CD4-positive, CD25-positive, alpha-beta regulatory T cell (primary cell): ENCODE measurements around the gene FSTL4. TPM values are rescaled to one million over a fixed set of nuclear protein-coding genes. Genes with fewer than 3 reads are reported as not detected.

ENCODE experiments used
- ATAC-seq, 2 donors: fragments of 150-1000 bp; cut with Tn5 transposase; one replicate each; pipeline ENCODE4 v1.10.0; 2021; ENCODE audit warnings: low read depth in 2 of 2, moderate number of reproducible peaks in 2 of 2, moderate library complexity in 1 of 2
- DNase-seq, 3 donors: peaks; one replicate each; pipeline versions ENCODE4 v3.0.0 to v3.0.0-alpha.2; 2012 to 2022; ENCODE audit warnings: mixed read lengths in 1 of 3
- H3K27ac ChIP-seq: one replicate; pipeline ENCODE4 v1.7.0; 2013; ENCODE audit warnings: mild to moderate bottlenecking, low read length; ENCODE audit not compliant: insufficient read depth, poor library complexity, severe bottlenecking
- H3K27me3 ChIP-seq: one replicate; pipeline ENCODE4 v1.7.0; 2013; ENCODE audit warnings: low read length; ENCODE audit not compliant: control insufficient read depth, insufficient read depth
- H3K36me3 ChIP-seq: one replicate; pipeline ENCODE4 v1.7.0; 2013; ENCODE audit warnings: mild to moderate bottlenecking, low read length, moderate library complexity; ENCODE audit not compliant: control insufficient read depth, insufficient read depth
- H3K4me1 ChIP-seq: 2 replicates; pipeline ENCODE4 v1.7.0; 2013; ENCODE audit warnings: mild to moderate bottlenecking, low read length; ENCODE audit not compliant: insufficient read depth, control insufficient read depth, poor library complexity, severe bottlenecking
- H3K4me3 ChIP-seq: one replicate; pipeline ENCODE4 v1.7.0; 2013; ENCODE audit warnings: low read depth, mild to moderate bottlenecking, low read length, moderate library complexity
- H3K9me3 ChIP-seq, 2 experiments: 1 replicate in 1 of 2; 2 replicates in 1 of 2; pipeline ENCODE4 v1.7.0; 2013; ENCODE audit warnings: low read length in 2 of 2, mild to moderate bottlenecking in 1 of 2, moderate library complexity in 1 of 2; ENCODE audit not compliant: control insufficient read depth in 2 of 2
- H3K27ac Mint-ChIP-seq, 3 donors: one replicate each; pipeline ENCODE4 v1.8.0; 2020 to 2022; ENCODE audit warnings: mild to moderate bottlenecking in 3 of 3, mixed read lengths in 3 of 3, moderate library complexity in 2 of 3
- H3K27me3 Mint-ChIP-seq: one replicate; pipeline ENCODE4 v1.8.0; 2022; ENCODE audit warnings: mild to moderate bottlenecking, mixed read lengths
- H3K36me3 Mint-ChIP-seq: one replicate; pipeline ENCODE4 v1.8.0; 2020; ENCODE audit warnings: mixed read lengths
- H3K4me1 Mint-ChIP-seq, 4 donors: one replicate each; pipeline ENCODE4 v1.8.0; 2020 to 2022; ENCODE audit warnings: mixed read lengths in 4 of 4, mild to moderate bottlenecking in 1 of 4
- H3K4me3 Mint-ChIP-seq, 4 donors: one replicate each; pipeline ENCODE4 v1.8.0; 2020 to 2022; ENCODE audit warnings: mild to moderate bottlenecking in 4 of 4, mixed read lengths in 4 of 4, moderate library complexity in 3 of 4
- H3K9me3 Mint-ChIP-seq, 7 donors: one replicate each; pipeline ENCODE4 v1.8.0; 2020 to 2022; ENCODE audit warnings: mixed read lengths in 7 of 7, mild to moderate bottlenecking in 3 of 7, moderate library complexity in 2 of 7
- polyA plus RNA-seq, 4 donors: library from polyadenylated mRNA; unstranded; fragments of 300-500 nt; fragmentation: Illumina TruSeq; gene quantifications; one replicate each; pipeline ENCODE4 v1.2.3, GENCODE V29; 2021
- total RNA-seq: library from RNA; stranded (reverse); gene quantifications from one replicate; pipeline ENCODE4 v1.2.3, GENCODE V29; 2022

The FSTL4 gene
- total and polyA plus RNA-seq, 5 donors from 2014 or later = 0.57 TPM; not detected in 4

DNA sequence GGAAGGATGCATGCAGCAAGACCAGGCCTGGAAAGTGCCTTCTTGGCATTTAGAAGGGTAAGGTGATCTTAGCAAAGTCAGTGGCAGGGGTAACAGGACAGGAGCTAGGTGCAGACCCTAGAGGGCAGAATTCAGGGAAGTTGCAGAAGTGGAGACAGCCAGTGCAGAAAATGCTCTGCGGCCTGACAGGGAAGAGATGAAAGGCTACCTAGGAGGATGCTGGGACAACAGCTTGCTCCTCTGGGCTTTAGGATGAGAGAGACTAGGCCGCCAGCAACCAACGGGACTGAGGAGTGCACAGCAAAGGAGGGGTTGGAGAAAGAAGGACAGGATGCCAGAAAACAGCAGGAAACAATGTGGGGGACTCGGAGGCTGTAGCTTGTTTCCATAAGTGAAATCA, 219.9 kb downstream of the FSTL4 start:
- Mint-ChIP-seq H3K27ac (no peak overlapping the region), H3K4me1 (peaks cover 2 to 15% (median 6%) of the 10 kb centered on the region in 4 donors), H3K27me3 (peaks cover 16% of the 10 kb centered on the region), H3K4me3 (no peak overlapping the region), H3K36me3 (no peaks in the 10 kb centered on the region), H3K9me3 (peaks cover 0 to 2% (median 0%) of the 10 kb centered on the region in 7 donors)
- ATAC-seq (no peak), DNase-seq (no peak)
- Histone ChIP-seq H3K4me1 (peaks cover 7% of the 10 kb centered on the region), H3K36me3 (no peaks in the 10 kb centered on the region), H3K27ac (no peak overlapping the region), H3K4me3 (no peak overlapping the region), H3K27me3 (no peaks in the 10 kb centered on the region), H3K9me3 (no peaks in the 10 kb centered on the region)

DNA sequence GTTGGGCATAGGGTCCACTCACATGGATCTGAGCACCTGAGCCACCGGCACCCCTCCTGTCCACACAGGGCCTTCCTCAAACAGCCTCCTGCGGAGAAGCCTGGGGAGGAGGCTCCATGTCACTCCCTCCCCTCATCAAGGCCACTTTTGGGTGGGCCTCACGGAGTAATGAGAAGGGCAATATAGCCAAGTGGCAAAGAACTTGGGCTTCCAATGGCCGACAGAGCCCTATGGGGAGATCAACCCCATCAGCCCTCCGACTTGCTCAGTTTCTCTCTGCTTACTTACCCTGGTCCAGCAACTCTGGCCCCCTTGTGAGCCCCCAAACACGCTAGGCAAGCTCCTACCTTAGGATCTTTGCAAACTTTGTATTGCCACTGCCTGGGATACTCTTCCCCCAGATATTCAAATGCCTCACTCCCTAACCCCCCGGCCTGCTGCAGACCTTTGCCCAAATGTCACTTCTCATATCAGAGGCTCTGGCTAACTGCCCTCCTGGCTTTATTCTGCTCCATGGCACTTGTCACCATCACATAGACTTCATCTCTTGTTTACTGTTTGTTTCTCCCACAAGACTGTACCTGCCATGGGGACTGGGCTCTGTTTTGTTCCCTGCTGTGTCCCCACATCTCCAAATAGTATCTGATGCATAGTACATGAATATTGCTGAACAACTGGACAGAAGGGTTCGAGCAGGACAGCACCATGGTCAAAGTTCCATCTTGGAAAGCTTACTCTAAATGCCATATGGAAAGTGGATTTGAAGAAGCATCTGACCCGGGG, 220.8 kb downstream of the FSTL4 start:
- peaks cover 16% of the 10 kb centered on the region for H3K27me3 Mint-ChIP-seq
- H3K27ac Mint-ChIP-seq = peak overlapping the region in 1 of 3 donors; percentile 6
- H3K36me3 ChIP-seq = no peaks in the 10 kb centered on the region
- no peaks in the 10 kb centered on the region for H3K36me3 Mint-ChIP-seq
- H3K9me3 Mint-ChIP-seq = peaks cover 0 to 2% (median 0%) of the 10 kb centered on the region in 7 donors
- peaks cover 0 to 9% (median 4%) of the 10 kb centered on the region in 4 donors for H3K4me1 Mint-ChIP-seq
- H3K27me3 ChIP-seq = no peaks in the 10 kb centered on the region
- no peaks in the 10 kb centered on the region for H3K4me1 ChIP-seq
- no peak overlapping the region for H3K27ac ChIP-seq
- no peak overlapping the region for H3K4me3 ChIP-seq
- H3K9me3 ChIP-seq = no peaks in the 10 kb centered on the region
- DNase-seq = no peak
- ATAC-seq = no peak
- no peak overlapping the region for H3K4me3 Mint-ChIP-seq

- Histone ChIP-seq H3K27me3 (no peaks in the 10 kb centered on the region), H3K4me1 (no peaks in the 10 kb centered on the region), H3K27ac (no peak overlapping the region), H3K36me3 (no peaks in the 10 kb centered on the region), H3K9me3 (no peaks in the 10 kb centered on the region), H3K4me3 (no peak overlapping the region)
- Mint-ChIP-seq H3K27me3 (peaks cover 21% of the 10 kb centered on the region), H3K27ac (peak overlapping the region in 1 of 3 donors; percentile 82), H3K9me3 (peaks cover 0 to 2% (median 0%) of the 10 kb centered on the region in 7 donors), H3K36me3 (no peaks in the 10 kb centered on the region), H3K4me3 (no peak overlapping the region), H3K4me1 (peaks cover 0 to 4% (median 0%) of the 10 kb centered on the region in 4 donors)
- no peak for DNase-seq
- ATAC-seq = no peak
Observed at GRCh38 chr5:133390416-133391353, 221.7 kb downstream of the FSTL4 start.

DNA sequence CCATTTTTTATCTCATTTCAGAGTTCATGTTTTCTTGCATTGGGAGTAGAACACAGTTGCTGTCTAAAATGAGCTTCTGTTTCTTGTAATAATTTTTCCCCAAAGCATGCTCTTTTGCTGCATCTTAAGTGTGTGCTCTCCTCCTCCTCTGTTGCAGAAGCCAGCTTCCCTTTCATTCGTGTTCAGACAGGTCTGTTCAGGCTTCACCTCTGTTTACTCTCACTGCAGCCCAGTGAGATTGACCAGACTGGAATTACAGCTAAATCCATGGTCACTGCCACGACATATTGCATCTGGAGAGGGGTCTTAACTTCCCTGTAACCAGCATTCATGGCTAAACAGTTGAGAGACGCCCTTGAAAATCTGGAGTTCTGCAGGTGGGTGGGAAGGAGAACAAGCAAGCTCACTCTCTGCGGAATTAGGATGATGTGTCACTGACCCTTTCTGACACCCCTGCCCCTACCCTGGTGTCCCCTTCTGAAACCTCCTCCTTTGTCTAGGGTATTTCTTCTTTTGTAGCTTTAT, 223.2 kb downstream of the FSTL4 start:
- Mint-ChIP-seq H3K4me3 (no peak overlapping the region), H3K27ac (no peak overlapping the region), H3K27me3 (peaks cover 21% of the 10 kb centered on the region), H3K4me1 (no peaks in the 10 kb centered on the region), H3K36me3 (no peaks in the 10 kb centered on the region), H3K9me3 (no peaks in the 10 kb centered on the region)
- no peaks in the 10 kb centered on the region for H3K27me3 ChIP-seq
- no peak overlapping the region for H3K27ac ChIP-seq
- H3K4me1 ChIP-seq = no peaks in the 10 kb centered on the region
- H3K4me3 ChIP-seq = no peak overlapping the region
- ATAC-seq (no peak), DNase-seq (no peak)
- no peaks in the 10 kb centered on the region for H3K36me3 ChIP-seq
- H3K9me3 ChIP-seq = no peaks in the 10 kb centered on the region

DNA sequence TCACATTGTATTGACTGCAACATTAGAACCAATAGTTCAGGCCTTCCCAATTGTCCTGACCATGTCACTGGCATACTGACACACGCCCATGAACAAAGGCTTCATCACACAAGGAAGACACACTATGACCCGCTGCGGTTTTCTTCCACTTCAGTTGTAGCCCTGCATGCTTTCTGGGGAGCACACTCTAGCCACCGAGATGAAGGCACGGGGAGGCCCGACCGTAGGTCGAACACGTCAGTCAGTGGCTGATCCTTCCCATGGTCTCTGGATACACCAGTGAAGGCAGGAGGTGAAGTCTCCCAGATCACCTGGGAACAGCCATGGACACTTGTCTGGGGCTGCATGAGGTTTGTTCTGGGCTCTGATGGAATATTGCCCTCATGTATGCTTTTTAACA, 224.7 kb downstream of the FSTL4 start:
- Mint-ChIP-seq H3K27me3 (peaks cover 25% of the 10 kb centered on the region), H3K9me3 (no peaks in the 10 kb centered on the region)
- no peak for DNase-seq

GRCh38 chr5:133387091-133387490, 225.2 kb downstream of the FSTL4 start:
- H3K9me3 Mint-ChIP-seq = no peaks in the 10 kb centered on the region
- no peak overlapping the region for H3K27ac ChIP-seq
- DNase-seq (no peak), ATAC-seq (no peak)
- no peaks in the 10 kb centered on the region for H3K27me3 ChIP-seq
- no peaks in the 10 kb centered on the region for H3K9me3 ChIP-seq
- H3K4me1 ChIP-seq = no peaks in the 10 kb centered on the region
- H3K27ac Mint-ChIP-seq = no peak overlapping the region
- no peaks in the 10 kb centered on the region for H3K36me3 ChIP-seq
- H3K4me3 Mint-ChIP-seq = no peak overlapping the region
- H3K27me3 Mint-ChIP-seq = peaks cover 25% of the 10 kb centered on the region
- H3K36me3 Mint-ChIP-seq = no peaks in the 10 kb centered on the region
- H3K4me1 Mint-ChIP-seq = peaks cover 0 to 2% (median 0%) of the 10 kb centered on the region in 4 donors
- no peak overlapping the region for H3K4me3 ChIP-seq

More for the DNA sequence above, 224.7 kb downstream of the FSTL4 start:
- Histone ChIP-seq H3K4me1 (no peaks in the 10 kb centered on the region), H3K36me3 (no peaks in the 10 kb centered on the region), H3K4me3 (no peak overlapping the region), H3K27ac (no peak overlapping the region), H3K27me3 (no peaks in the 10 kb centered on the region), H3K9me3 (no peaks in the 10 kb centered on the region)
- Mint-ChIP-seq H3K4me1 (peaks cover 0 to 2% (median 0%) of the 10 kb centered on the region in 4 donors), H3K4me3 (no peak overlapping the region), H3K36me3 (no peaks in the 10 kb centered on the region), H3K27ac (no peak overlapping the region)
- no peak for ATAC-seq

DNA sequence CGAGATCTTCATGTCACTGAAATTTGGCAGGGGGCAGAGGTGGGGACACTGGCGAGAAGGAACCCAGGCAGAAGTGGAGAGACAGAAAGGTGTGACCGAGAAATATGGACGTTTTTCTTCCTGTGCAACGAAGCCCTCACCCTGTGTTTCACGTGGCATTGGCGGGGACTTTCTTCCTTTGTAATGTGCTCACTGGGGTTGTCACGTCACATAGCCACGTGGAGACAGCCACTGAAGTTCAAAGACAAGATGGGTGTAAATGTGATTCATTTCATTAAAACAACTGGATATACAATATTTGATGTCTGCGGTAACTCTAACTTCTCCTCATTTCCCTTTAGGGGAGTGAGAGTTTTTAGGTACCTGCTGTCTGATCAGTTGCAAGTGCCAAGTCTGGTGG, 225.7 kb downstream of the FSTL4 start:
- Histone ChIP-seq H3K36me3 (no peaks in the 10 kb centered on the region), H3K27me3 (no peaks in the 10 kb centered on the region), H3K4me1 (no peaks in the 10 kb centered on the region), H3K27ac (no peak overlapping the region), H3K4me3 (no peak overlapping the region), H3K9me3 (no peaks in the 10 kb centered on the region)
- Mint-ChIP-seq H3K27ac (no peak overlapping the region), H3K4me1 (peaks cover 0 to 2% (median 0%) of the 10 kb centered on the region in 4 donors), H3K4me3 (no peak overlapping the region), H3K36me3 (no peaks in the 10 kb centered on the region), H3K27me3 (peaks cover 25% of the 10 kb centered on the region), H3K9me3 (no peaks in the 10 kb centered on the region)
- ATAC-seq (no peak), DNase-seq (no peak)
